ENCODE data around the gene TEX2.

Gene TEX2, protein sequence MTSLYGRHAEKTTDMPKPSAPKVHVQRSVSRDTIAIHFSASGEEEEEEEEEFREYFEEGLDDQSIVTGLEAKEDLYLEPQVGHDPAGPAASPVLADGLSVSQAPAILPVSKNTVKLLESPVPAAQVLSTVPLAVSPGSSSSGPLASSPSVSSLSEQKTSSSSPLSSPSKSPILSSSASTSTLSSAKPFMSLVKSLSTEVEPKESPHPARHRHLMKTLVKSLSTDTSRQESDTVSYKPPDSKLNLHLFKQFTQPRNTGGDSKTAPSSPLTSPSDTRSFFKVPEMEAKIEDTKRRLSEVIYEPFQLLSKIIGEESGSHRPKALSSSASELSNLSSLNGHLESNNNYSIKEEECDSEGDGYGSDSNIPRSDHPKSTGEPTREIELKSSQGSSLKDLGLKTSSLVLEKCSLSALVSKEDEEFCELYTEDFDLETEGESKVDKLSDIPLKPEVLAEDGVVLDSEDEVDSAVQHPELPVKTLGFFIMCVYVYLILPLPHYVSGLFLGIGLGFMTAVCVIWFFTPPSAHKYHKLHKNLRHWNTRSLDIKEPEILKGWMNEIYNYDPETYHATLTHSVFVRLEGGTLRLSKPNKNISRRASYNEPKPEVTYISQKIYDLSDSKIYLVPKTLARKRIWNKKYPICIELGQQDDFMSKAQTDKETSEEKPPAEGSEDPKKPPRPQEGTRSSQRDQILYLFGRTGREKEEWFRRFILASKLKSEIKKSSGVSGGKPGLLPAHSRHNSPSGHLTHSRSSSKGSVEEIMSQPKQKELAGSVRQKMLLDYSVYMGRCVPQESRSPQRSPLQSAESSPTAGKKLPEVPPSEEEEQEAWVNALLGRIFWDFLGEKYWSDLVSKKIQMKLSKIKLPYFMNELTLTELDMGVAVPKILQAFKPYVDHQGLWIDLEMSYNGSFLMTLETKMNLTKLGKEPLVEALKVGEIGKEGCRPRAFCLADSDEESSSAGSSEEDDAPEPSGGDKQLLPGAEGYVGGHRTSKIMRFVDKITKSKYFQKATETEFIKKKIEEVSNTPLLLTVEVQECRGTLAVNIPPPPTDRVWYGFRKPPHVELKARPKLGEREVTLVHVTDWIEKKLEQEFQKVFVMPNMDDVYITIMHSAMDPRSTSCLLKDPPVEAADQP

GRCh38 chr17:64263000-64263766 lies at the start of gene TEX2:
TSS of gene TEX2 (minus strand) at chr17:64263260. CDS start at chr17:64214217, 49,043 bp downstream.
- peak; percentile 90 for DNase-seq

GRCh38 chr17:64309710-64310109 lies 46.6 kb upstream of the TEX2 start:
- no peak for DNase-seq

GRCh38 chr17:64309021-64309420 lies 46.0 kb upstream of the TEX2 start:
- no peak for DNase-seq

- peak; percentile 35 for DNase-seq
Measured at GRCh38 chr17:64306850-64307463, 43.9 kb upstream of the TEX2 start.

DNA sequence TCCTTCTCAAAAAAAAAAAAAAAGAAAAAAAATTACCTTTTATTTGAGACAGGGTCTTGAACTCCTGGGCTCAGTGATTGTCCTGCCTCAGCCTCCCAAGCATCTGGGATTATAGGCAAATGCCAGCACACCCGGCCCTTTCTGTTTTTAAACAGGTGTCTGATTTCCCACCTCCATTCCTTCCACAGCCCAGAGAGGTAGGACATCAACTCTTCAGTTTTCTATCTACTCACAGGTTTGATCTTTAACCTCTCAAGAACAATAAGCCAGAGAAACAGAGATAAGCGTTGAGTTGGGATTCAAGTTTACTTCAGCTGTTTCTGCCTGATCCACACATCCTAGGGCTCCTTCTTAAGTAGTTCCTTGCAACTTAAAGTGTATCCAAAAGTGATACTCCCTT lies 41.5 kb upstream of the TEX2 start:
- no peak for DNase-seq

GRCh38 chr17:64300699-64300965 lies 37.6 kb upstream of the TEX2 start:
- no peak for DNase-seq

DNA sequence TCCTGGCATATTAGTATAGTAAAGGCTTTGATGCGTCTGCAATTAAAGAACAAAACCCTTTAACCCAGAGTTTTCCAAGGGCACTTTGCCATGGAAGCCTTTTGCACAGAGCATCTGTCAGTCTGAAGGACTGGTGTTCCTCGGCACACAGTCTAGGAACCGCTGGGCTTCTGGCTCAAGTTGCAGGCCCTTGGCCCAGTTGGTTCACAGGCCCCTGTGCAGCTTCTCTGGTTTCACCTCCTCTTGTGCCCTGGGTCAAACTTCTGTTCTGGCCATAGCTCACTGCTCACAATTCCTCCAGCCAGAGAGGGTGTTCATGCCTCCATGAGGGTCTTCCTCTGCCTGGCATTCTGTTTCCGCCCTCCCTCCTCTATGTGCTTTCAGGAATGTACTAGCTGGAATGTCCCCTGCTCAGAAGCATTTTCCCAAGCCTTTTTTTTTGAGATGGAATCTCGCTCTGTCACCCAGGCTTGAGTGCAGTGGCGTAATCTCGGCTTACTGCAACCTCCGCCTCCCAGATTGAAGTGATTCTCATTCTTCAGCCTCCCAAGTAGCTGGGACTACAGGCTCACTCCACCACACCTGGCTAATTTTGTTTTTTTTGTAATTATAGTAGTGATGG lies 34.5 kb upstream of the TEX2 start:
- DNase-seq: no peak

GRCh38 chr17:64296246-64296645 lies 33.2 kb upstream of the TEX2 start:
- DNase-seq: no peak

DNA sequence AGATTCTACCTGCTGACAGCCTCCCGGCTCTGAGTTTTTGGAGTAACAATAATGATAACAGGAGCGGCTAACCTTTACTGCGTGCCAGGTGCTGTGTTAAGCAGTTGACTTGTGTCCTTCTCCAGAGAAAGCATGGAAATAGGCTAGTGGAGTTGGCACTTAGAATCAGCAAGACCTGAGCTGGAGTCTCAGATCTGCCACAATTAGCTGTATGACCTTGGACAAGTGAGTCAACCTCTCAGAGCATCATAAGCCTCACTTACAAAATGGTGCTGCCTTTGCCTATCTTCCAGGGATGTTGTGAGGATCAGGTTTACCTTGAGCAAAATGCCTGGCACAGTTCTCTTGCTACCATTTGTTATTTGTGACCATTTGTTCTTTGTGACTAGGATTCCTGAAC lies 32.1 kb upstream of the TEX2 start:
- no peak for DNase-seq

- no peak for DNase-seq
Measured at GRCh38 chr17:64291268-64291851, 28.3 kb upstream of the TEX2 start.

- no peak for DNase-seq
Measured at GRCh38 chr17:64289741-64290141, 26.7 kb upstream of the TEX2 start.

GRCh38 chr17:64282753-64283080 lies 19.7 kb upstream of the TEX2 start:
- DNase-seq: no peak

GRCh38 chr17:64281962-64282752 lies 19.1 kb upstream of the TEX2 start:
- DNase-seq: peak; percentile 36

- DNase-seq: peak; percentile 44
Measured at GRCh38 chr17:64278614-64279013, 15.6 kb upstream of the TEX2 start.

DNA sequence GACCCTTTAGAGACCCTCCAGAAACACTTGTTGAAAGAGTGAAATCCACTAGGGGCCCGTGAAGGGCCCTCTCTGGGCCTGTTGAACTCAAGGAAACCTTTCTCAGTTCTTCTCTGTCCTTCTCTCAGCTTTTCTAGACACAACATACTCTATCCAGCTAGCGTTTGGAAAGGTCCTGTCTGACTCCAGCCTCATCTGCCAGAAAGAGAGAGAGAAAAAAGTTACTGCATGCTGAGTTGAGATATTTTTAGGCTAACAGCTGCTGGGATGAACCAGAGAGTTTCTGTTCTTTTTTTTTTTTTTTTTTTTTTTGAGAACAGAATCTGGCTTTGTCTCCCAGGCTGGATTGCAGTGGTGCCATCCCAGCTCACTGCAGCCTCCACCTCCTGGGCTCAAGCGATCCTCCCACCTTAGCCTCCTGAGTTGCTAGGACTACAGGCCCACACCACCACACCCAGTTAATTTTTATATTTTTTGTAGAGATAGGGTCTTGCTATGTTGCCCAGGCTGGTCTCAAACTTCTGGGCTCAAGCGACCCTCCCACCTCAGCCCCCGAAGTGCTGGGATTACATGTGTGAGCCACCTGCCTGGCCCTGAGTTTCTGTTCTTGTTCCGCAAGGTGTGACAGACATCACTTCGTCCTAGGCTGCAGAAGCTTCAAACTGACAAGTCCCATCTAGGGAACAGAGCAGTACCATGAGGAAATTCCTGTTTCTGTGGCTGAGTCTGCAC lies 14.9 kb upstream of the TEX2 start:
- no peak for DNase-seq

DNA sequence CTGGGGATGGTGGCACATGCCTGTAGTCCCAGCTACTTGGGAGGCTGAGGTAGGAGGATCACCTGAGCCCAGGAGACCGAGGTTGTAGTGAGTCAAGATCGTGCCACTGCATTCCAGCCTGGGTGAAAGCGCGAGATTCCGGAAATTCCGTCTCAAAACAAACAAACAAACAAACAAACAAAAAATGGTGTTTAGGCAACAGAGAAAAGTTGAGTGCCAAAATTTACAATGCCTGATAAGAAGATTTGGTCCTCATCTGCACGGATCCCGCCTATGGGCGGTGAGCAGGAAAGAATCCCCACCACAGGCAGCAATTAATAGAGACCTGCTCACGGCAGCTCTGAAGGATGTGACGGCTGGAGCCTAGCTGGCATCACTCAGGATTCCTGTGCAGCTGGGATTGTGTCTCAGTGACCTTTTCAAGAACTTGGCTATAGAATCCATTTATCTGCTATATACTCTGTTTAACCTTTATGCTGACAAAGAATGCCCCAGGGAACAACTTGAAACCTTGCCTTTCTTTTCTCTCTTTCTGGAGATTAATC lies 14.0 kb upstream of the TEX2 start:
- DNase-seq: no peak

DNA sequence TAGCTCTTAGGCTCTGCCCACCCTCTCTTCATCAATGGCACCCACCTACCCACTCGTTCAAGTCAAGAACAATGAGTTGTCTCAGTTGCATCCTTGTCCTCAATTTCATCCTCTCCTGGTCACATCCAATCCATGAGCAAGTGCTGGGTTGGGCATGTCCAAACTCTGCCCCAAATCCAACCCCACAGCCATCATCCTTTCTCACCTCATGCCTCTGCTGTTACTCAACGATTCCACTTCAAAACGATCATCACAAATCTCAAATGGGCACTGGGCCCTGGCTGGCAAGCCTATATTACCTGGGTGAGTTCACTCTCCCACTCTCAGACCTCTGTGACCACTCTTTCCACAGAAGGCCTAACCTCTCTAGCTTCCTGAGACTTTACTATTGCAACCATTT lies 12.0 kb upstream of the TEX2 start:
- no peak for DNase-seq

DNA sequence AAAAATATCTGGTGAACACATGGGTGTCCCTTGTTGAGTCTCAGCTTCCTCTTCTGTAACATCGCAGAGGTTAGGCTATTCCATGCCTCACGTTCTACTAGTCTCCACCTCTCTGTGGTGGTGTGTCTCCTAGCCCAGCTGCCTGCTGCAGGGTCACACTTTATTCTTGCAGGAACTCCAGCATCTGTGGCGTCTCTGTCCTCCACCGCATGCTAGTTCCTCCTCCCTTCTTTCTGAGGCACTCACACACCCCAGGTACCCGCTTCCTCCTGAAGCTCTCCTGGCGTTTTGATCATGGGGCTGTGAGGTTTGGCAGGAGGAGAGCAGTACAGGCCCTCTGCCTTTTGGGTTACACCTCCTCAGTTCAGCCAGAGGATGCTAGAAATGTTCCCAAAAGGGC lies 9.9 kb upstream of the TEX2 start:
- no peak for DNase-seq

DNA sequence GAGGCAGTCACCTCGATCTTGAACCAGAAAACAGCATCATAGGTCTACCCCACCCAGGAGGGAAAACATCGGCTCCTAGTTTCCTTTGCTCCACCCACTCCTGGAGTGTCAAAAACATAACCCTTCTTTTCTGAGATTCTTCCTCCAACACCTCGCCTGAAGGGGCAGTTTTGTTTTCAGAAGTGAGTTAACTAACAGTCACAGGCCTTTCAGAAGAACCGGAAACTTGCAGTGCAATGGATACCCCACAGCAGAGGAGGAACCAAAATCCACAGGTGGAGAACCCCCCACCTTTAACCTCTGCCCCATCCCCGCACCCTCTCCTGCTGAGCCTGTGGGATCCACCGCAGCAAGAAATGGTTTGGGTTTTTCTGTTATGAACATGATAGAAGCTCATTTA lies 7.8 kb upstream of the TEX2 start:
- no peak for DNase-seq

All from DMS153 (cell line).